H9 (cell line): ENCODE results near the gene C12orf50. TPM values are rescaled to one million over a fixed set of nuclear protein-coding genes. Genes with fewer than 3 reads are reported as not detected.

Experiments
- DNase-seq: peaks from one replicate; pipeline ENCODE4 v3.0.0-alpha.2; 2017
- H2AFZ ChIP-seq: one replicate; pipeline ENCODE4 v1.6.1; 2013; ENCODE audit warnings: mild to moderate bottlenecking, low read length, control low read depth, moderate library complexity
- H2AK5ac ChIP-seq: 2 replicates; pipeline ENCODE4 v1.6.1; 2013; ENCODE audit warnings: low read length, control low read depth, mixed read lengths; ENCODE audit not compliant: insufficient read length
- H2BK120ac ChIP-seq: one replicate; pipeline ENCODE4 v1.6.1; 2013; ENCODE audit warnings: low read depth, mild to moderate bottlenecking, low read length, control low read depth, inconsistent platforms; ENCODE audit not compliant: poor library complexity, severe bottlenecking
- H2BK12ac ChIP-seq: 2 replicates; pipeline ENCODE4 v1.6.1; 2013; ENCODE audit warnings: low read length, control low read depth, mixed read lengths, low read depth; ENCODE audit not compliant: insufficient read length
- H2BK15ac ChIP-seq: 2 replicates; pipeline ENCODE4 v1.6.1; 2013; ENCODE audit warnings: low read depth, low read length, control low read depth
- H2BK20ac ChIP-seq: one replicate; pipeline ENCODE4 v1.6.1; 2013; ENCODE audit warnings: low read depth, mild to moderate bottlenecking, low read length, control low read depth, inconsistent platforms; ENCODE audit not compliant: poor library complexity, severe bottlenecking
- H2BK5ac ChIP-seq: 2 replicates; pipeline ENCODE4 v1.6.1; 2013; ENCODE audit warnings: low read length, control low read depth, mixed read lengths; ENCODE audit not compliant: insufficient read length
- H3K14ac ChIP-seq: 2 replicates; pipeline ENCODE4 v1.6.1; 2013; ENCODE audit warnings: low read length, control low read depth; ENCODE audit not compliant: insufficient read depth
- H3K18ac ChIP-seq: 2 replicates; pipeline ENCODE4 v1.6.1; 2013; ENCODE audit warnings: low read depth, mild to moderate bottlenecking, mixed read lengths, low read length, control low read depth; ENCODE audit not compliant: insufficient read length
- H3K23ac ChIP-seq: 2 replicates; pipeline ENCODE4 v1.6.1; 2013; ENCODE audit warnings: low read length, control low read depth, mixed read lengths, low read depth; ENCODE audit not compliant: insufficient read length
- H3K23me2 ChIP-seq: 2 replicates; pipeline ENCODE4 v1.6.1; 2013; ENCODE audit warnings: low read depth, mild to moderate bottlenecking, mixed read lengths, low read length, control low read depth; ENCODE audit not compliant: insufficient read length, poor library complexity, severe bottlenecking
- H3K27ac ChIP-seq: 2 replicates; pipeline ENCODE4 v1.5.1; 2013; ENCODE audit warnings: low read length, control low read depth, mixed read lengths, low read depth; ENCODE audit not compliant: insufficient read length
- H3K27me3 ChIP-seq: 2 replicates; pipeline ENCODE4 v1.6.1; 2013; ENCODE audit warnings: low read length, control low read depth, inconsistent platforms; ENCODE audit not compliant: insufficient read depth
- H3K4ac ChIP-seq: 2 replicates; pipeline ENCODE4 v1.6.1; 2013; ENCODE audit warnings: low read depth, mild to moderate bottlenecking, control low read depth, inconsistent platforms, low read length, moderate library complexity
- H3K4me1 ChIP-seq: 2 replicates; pipeline ENCODE4 v1.6.1; 2013; ENCODE audit warnings: low read length, control low read depth, inconsistent platforms; ENCODE audit not compliant: insufficient read depth
- H3K4me2 ChIP-seq: 2 replicates; pipeline ENCODE4 v1.6.1; 2013; ENCODE audit warnings: low read length, control low read depth, mixed read lengths; ENCODE audit not compliant: insufficient read length, insufficient read depth
- H3K56ac ChIP-seq: 2 replicates; pipeline ENCODE4 v1.6.1; 2013; ENCODE audit warnings: low read depth, mild to moderate bottlenecking, mixed read lengths, low read length, control low read depth; ENCODE audit not compliant: insufficient read length
- H3K79me1 ChIP-seq: 2 replicates; pipeline ENCODE4 v1.6.1; 2013; ENCODE audit warnings: low read depth, mild to moderate bottlenecking, moderate library complexity, low read length, control low read depth, inconsistent platforms; ENCODE audit not compliant: insufficient read depth, poor library complexity, severe bottlenecking
- H3K79me2 ChIP-seq: 2 replicates; pipeline ENCODE4 v1.6.1; 2013; ENCODE audit warnings: low read length, control low read depth, inconsistent platforms; ENCODE audit not compliant: insufficient read depth
- H3K9ac ChIP-seq: 2 replicates; pipeline ENCODE4 v1.6.1; 2013; ENCODE audit warnings: low read length, control low read depth, mixed read lengths; ENCODE audit not compliant: insufficient read length; ENCODE audit errors: extremely low read depth
- H3K9me3 ChIP-seq: one replicate; pipeline ENCODE4 v1.6.1; 2013; ENCODE audit warnings: low read depth, low read length, inconsistent platforms; ENCODE audit not compliant: control insufficient read depth
- H3T11ph ChIP-seq: one replicate; pipeline ENCODE4 v1.6.1; 2013; ENCODE audit warnings: mild to moderate bottlenecking, low read length, control low read depth, inconsistent platforms
- H4K20me1 ChIP-seq: one replicate; pipeline ENCODE4 v1.6.1; 2013; ENCODE audit not compliant: control insufficient read depth, insufficient read length, insufficient read depth
- H4K5ac ChIP-seq: 2 replicates; pipeline ENCODE4 v1.6.1; 2013; ENCODE audit warnings: low read depth, mild to moderate bottlenecking, mixed read lengths, low read length, control low read depth; ENCODE audit not compliant: insufficient read length
- H4K8ac ChIP-seq: replicated peaks from 2 replicates; pipeline ENCODE4 v1.6.1; 2013; ENCODE audit warnings: low read length, control low read depth, mixed read lengths, low read depth; ENCODE audit not compliant: insufficient read length
- H4K91ac ChIP-seq: 2 replicates; pipeline ENCODE4 v1.6.1; 2013; ENCODE audit warnings: low read depth, mild to moderate bottlenecking, moderate library complexity, mixed read lengths, low read length, control low read depth; ENCODE audit not compliant: insufficient read length
- H3K27ac Mint-ChIP-seq, 3 experiments: 2 replicates in 2 of 3; 3 replicates in 1 of 3; pipeline ENCODE4 v1.8.0; 2020 to 2021; ENCODE audit warnings: mixed read lengths in 3 of 3, mild to moderate bottlenecking in 1 of 3, moderate library complexity in 1 of 3
- H3K27me3 Mint-ChIP-seq: 2 replicates; pipeline ENCODE4 v1.8.0; 2021; ENCODE audit warnings: low read depth, mild to moderate bottlenecking, moderate library complexity, mixed read lengths
- H3K36me3 Mint-ChIP-seq, 3 experiments: 2 replicates in 2 of 3; 3 replicates in 1 of 3; pipeline ENCODE4 v1.8.0; 2020 to 2021; ENCODE audit warnings: low read depth in 3 of 3, mixed read lengths in 3 of 3; ENCODE audit not compliant: insufficient read depth in 1 of 3
- H3K4me1 Mint-ChIP-seq, 2 experiments: 2 replicates each; pipeline ENCODE4 v1.8.0; 2020; ENCODE audit warnings: mixed read lengths in 2 of 2
- H3K4me3 Mint-ChIP-seq, 2 experiments: 2 replicates in 1 of 2; 3 replicates in 1 of 2; pipeline ENCODE4 v1.8.0; 2020 to 2021; ENCODE audit warnings: mild to moderate bottlenecking in 2 of 2, mixed read lengths in 2 of 2, moderate library complexity in 1 of 2
- H3K9me3 Mint-ChIP-seq, 2 experiments: 2 replicates in 1 of 2; 3 replicates in 1 of 2; pipeline ENCODE4 v1.8.0; 2020; ENCODE audit warnings: mild to moderate bottlenecking in 2 of 2, mixed read lengths in 2 of 2, moderate library complexity in 1 of 2
- WGBS: extraction: QIAGEN DNeasy Blood & Tissue Kit; methylation state at CpG from one replicate; pipeline ENCODE4 v1.1.7; 2013; ENCODE audit warnings: missing lambda C conversion rate, low lambda C conversion rate, mixed read lengths; ENCODE audit not compliant: insufficient read length; ENCODE audit errors: extremely low coverage; 5-methylcytosine and 5-hydroxymethylcytosine counted together
- total RNA-seq: library from RNA; stranded (reverse); gene quantifications from 2 replicates; pipeline ENCODE4 v1.2.1, GENCODE V29; 2021
- TF ChIP-seq, protein P1 (sequence below): fragments of 200-600 bp; sonication (generic); conservative IDR thresholded peaks from 3 replicates; pipeline ENCODE4 v1.8.0; 2021; ENCODE audit warnings: antibody characterized with exemption, mild to moderate bottlenecking

Gene C12orf50
- total RNA-seq, 1 experiment from 2014 or later, result 0.17 TPM

DNA sequence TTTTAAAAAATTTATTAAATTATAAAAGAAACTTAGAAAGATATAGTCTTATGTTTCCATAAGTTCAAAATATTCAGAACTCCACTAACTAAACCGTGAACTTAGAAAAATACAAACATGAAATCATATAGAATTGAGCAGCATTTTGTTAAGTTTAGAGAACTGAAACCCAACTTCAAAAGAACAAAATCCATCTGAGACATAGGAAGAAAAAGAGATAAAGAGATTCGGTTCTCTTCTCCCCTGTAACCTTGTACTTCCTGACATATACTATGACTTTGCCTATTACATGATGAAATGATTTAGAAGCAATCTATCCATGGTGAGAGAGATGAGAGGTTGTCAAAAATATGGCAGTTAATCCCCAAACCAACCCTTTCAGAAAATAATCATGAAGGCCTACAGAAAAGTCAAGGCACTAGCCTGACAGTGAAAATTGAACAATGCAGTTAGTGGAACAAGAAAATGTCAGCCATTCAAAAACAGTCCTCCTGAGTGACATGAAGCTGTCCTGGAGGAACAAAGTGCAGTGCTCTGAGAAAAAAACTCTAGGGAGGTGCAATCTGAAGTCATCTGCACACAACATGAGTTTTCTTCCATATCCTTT is 44.0 kb downstream of the C12orf50 start:
- Mint-ChIP-seq H3K4me1 (no peaks in the 10 kb centered on the region), H3K27me3 (no peaks in the 10 kb centered on the region), H3K27ac (no peak overlapping the region), H3K36me3 (no peaks in the 10 kb centered on the region), H3K4me3 (no peak overlapping the region), H3K9me3 (no peaks in the 10 kb centered on the region)
- Histone ChIP-seq H3K9me3 (no peaks in the 10 kb centered on the region), H2AK5ac (no peak overlapping the region), H2BK5ac (no peak overlapping the region), H2BK12ac (no peak overlapping the region), H4K20me1 (no peaks in the 10 kb centered on the region), H3K56ac (no peak overlapping the region), H3K14ac (no peak overlapping the region), H3K4me1 (no peaks in the 10 kb centered on the region), H4K5ac (no peak overlapping the region), H2BK20ac (no peak overlapping the region), H3K18ac (no peak overlapping the region), H3K79me1 (no peaks in the 10 kb centered on the region), H3K23me2 (no peaks in the 10 kb centered on the region), H3K4ac (no peak overlapping the region), H4K8ac (no peak overlapping the region), H3K27me3 (no peaks in the 10 kb centered on the region), H3K23ac (no peak overlapping the region), H2BK15ac (no peak overlapping the region), H2AFZ (no peak overlapping the region), H3K79me2 (no peaks in the 10 kb centered on the region), H4K91ac (no peak overlapping the region), H3K27ac (no peak overlapping the region), H3K9ac (no peak overlapping the region), H2BK120ac (peak overlapping the region; percentile 36), H3T11ph (no peak overlapping the region), H3K4me2 (no peak overlapping the region)
- WGBS, result no CpG with 5 or more reads among the region's 2 CpGs
- TF ChIP-seq, protein P1, sequence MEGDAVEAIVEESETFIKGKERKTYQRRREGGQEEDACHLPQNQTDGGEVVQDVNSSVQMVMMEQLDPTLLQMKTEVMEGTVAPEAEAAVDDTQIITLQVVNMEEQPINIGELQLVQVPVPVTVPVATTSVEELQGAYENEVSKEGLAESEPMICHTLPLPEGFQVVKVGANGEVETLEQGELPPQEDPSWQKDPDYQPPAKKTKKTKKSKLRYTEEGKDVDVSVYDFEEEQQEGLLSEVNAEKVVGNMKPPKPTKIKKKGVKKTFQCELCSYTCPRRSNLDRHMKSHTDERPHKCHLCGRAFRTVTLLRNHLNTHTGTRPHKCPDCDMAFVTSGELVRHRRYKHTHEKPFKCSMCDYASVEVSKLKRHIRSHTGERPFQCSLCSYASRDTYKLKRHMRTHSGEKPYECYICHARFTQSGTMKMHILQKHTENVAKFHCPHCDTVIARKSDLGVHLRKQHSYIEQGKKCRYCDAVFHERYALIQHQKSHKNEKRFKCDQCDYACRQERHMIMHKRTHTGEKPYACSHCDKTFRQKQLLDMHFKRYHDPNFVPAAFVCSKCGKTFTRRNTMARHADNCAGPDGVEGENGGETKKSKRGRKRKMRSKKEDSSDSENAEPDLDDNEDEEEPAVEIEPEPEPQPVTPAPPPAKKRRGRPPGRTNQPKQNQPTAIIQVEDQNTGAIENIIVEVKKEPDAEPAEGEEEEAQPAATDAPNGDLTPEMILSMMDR, result no peak
- no peak for DNase-seq
